ENCODE data around the gene C1QTNF9B.

The C1QTNF9B gene

GRCh38 chr13:23855360-23855759 is 41.9 kb downstream of the C1QTNF9B start:
- no peak for DNase-seq

DNA sequence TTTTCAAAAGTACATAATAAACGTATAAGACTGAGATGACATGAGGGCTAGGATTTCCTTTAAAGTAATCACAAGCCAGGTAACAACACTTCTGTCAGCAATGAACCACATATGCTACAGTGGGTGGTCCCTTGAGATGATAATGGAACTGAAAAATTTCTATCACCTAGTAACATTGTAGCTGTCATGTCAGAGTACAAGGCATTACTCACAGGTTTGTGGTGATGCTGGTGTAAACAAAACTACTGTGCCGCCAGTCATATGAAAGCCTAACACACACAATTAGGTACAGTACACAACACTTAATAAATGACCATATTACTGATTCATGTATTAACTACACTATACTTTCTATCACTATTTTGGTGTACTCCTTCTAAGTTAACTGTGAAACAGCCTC is 45.0 kb downstream of the C1QTNF9B start:
- DNase-seq = no peak

- no peak for DNase-seq
Measured at GRCh38 chr13:23851106-23851505, 46.2 kb downstream of the C1QTNF9B start.

DNA sequence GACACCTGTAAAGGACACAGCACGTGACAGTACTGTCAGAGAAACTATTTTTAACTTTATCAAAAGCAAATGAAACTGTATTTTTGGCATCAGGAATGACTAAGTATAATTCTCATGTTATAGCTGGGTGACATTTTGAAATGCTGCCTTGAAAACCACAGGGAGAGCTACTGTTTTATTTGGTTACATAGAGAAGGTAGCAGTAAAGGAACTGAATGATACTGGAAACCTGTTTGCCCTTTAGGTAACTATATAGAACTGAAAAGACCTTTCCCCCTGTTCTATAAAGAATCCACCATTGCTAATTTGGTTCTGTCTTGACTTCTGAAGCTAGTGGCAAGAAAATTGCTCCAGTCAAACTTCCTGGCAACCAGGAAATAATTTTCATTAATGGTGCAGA is 47.2 kb downstream of the C1QTNF9B start:
- no peak for DNase-seq

- no peak for DNase-seq
Measured at GRCh38 chr13:23849670-23850069, 47.6 kb downstream of the C1QTNF9B start.

- DNase-seq = no peak
Measured at GRCh38 chr13:23848646-23849141, 48.6 kb downstream of the C1QTNF9B start.

GRCh38 chr13:23848019-23848418 is 49.3 kb downstream of the C1QTNF9B start:
- DNase-seq = no peak

GRCh38 chr13:23847497-23847896 is 49.8 kb downstream of the C1QTNF9B start:
- no peak for DNase-seq

GRCh38 chr13:23845105-23845725 is 52.1 kb downstream of the C1QTNF9B start:
- no peak for DNase-seq

- no peak for DNase-seq
Measured at GRCh38 chr13:23844132-23844531, 53.2 kb downstream of the C1QTNF9B start.

DNA sequence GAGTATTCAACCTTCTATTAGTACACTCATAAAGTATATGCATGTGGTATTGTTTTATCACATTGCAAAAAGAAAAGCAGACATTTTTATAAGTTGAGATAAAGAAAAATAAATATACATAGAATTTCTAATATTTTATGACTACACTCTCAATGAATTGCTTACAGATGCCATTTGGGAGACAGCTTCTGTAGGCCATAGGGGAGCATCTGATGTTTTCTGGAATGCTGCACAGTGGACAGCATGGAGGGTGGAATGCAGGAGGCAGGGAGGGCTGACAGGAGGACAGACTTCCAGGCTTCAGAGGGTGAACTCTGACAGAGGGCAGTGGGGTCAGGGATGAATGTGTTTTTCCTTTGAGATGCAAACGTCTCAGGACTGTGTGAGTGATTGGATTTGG is 53.9 kb downstream of the C1QTNF9B start:
- DNase-seq = no peak

GRCh38 chr13:23842406-23842805 is 54.9 kb downstream of the C1QTNF9B start:
- DNase-seq = no peak

Data from activated naive CD4-positive, alpha-beta T cell treated with anti-CD3 and anti-CD28 coated beads, Interleukin-2, amount 50 U/mL, for 16 hours (primary cell).